NCI-H446 treated with DMSO at 0.1 percent for 48 hours (cell line): ENCODE results near the gene HOXA1.

Experiments
- DNase-seq: peaks from one replicate; lab custom pipeline; 2025; lab: John Stamatoyannopoulos, UW

HOXA1 gene

DNA sequence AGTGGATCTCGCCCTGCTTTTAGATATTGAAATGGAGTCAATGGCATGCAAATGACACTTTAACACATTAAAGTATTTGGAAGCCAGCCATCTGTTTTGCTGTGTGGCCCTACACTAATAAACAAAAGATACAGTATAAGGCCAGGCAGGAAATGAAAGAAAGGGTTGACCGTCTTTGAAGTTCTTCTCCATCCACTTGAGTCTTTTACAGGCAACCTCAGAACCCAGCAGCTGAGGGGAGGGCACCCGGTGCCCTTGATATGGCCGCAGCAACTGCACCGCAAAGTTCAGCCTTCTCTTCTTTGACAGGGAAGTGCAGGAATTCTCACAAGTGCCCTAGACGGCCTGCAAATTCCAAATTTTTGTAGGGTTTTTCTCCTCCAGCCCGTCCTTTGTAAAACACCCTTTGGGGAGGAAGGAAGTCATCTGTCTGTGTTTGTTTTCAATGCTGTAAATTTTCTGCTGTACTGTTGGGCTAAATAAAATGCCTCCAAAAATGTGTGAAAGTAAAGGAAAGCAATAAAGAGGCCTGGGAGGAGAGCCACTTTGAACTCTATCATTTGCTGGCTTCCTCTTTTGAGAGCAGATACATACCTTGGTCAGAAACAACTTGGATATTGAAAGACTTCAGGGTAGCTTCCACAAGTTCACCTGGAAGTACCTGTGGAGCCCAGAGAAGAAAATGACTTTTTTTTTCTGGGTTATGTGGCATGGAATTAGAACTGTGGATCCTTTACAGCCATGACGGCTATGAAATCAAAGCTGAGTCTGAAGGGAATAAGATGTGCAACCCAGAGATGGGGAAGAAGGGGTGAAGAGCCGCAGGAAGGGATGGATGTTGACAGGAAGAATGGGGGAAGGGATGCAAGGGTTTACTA, 3.6 kb downstream of the HOXA1 start:
- DNase-seq = no peak

DNA sequence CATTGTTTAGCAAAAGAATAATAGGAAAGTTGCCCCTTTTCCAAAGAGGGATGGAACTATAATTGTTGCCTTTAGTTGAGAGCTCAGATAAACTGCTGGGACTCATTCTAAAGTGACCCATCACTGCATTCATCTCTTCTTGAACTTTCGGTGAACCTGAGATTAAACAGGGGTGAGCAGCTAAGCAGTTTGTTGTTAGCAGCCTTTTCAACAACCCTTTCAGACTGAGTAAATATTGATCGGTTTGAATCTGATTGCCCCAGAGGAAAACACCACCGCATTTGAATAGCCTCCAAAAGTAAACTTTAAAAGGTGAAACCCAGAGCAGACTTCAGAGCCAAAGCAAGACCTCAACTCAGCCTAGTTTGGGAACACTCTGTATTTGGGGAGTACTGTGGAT, 4.7 kb downstream of the HOXA1 start:
- DNase-seq = no peak

DNA sequence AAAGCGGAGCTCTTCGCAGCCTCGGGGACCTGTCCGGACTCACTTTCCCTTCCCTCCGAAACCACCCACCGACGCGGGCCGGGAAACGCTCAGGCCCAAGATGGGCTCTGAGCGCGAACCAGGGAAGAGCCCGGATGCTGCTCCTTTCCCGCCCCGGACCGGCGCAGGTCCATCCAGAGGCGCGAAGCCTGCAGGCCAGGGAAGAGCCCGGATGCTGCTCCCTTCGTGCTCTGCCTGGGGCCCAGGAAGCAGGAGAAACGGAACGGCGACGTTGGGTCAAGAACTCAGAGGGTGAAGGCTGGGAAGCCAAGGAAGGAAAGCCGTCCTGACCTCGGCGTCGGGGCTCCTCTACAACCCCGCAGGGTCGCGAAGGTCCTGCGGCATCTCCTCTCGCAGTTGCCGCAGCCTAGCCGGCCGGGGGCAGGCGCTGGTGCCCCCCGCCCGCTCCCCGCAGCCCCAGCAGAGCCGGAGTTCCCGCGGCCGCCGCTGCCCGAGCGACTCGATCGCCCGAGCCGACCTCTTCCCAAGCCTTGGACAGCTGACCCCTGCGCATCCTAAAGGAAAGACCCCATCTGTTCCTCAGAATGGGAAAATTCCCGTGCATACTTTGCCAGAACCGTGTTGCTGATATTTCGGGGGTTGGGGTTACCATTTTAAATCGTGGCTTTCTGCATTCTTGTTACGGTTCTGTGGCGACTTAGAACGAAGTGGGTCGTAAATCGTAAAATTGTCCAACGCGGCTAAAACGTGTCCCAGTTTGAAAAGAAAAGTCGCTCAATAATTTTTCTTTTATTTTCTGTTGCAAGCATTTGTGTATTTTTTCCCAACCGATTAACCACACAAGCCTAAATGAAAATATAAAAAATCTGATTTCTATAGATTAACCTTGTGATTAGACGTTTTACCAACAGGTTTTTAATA, 7.5 kb downstream of the HOXA1 start:
- no peak for DNase-seq

DNA sequence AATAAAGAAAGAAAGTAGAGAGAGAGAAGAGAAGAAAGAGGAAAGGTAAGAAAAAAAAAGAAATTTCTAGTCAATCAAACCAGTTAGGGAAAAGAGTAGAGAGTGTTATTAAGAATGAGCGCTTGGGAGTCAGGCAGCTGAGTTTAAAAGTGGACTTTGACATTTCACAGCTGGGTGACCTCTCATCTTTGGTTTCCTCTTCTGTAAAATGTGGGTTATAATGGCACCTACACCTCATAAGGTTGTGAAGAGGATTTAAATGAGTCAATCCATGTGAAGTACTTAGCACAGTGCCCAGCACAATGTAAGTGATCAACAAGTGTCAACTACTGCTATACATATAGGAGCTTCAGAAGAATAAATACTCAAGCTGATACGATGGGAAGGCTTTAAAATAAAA, 12.2 kb downstream of the HOXA1 start:
- DNase-seq = no peak

DNA sequence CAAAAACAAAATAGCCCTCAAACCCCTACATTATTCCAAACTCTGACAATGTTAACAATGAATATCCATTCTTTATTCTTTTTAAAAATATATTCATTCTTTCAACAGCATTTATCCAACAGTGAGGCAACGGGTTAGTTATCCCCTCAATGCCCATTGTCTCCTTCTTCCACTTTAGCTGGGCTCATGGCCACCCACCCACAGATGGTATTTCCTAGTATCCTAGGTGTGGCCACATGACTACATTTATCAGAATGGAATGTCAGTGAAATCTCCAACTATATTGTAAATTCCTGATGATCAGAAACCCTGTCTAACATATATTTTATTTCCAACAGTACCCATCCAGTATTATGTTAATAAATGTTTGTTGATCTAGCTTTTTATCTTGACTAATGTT, 13.6 kb downstream of the HOXA1 start:
- DNase-seq = no peak

DNA sequence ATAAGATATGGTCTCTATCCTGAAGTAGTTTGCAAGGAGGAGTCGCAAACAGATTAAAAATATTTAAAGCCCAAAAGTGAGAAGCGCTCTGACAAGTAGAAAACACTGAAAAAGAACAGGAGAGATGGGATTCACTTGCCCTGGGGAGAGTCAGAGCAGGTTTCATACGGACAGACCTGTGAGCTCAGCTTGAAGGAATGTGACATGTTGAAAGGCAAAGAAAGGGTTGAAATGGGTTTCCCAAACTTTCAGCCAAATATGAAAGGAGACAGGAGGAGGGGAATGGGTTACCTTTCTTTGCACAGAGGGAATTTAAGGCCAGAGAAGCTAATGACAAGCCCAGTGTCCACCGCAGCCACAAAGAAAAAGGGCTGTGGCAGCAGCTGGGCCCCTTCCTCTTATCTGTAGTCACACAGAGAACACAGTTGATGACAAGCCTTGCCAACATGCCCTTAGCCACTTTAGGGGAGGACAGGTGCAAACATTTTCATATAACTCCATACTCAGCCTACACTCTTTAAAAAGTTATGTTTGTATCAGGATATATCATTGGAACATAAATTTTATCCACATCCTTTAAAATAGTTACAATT, 14.9 kb downstream of the HOXA1 start:
- DNase-seq = no peak

DNA sequence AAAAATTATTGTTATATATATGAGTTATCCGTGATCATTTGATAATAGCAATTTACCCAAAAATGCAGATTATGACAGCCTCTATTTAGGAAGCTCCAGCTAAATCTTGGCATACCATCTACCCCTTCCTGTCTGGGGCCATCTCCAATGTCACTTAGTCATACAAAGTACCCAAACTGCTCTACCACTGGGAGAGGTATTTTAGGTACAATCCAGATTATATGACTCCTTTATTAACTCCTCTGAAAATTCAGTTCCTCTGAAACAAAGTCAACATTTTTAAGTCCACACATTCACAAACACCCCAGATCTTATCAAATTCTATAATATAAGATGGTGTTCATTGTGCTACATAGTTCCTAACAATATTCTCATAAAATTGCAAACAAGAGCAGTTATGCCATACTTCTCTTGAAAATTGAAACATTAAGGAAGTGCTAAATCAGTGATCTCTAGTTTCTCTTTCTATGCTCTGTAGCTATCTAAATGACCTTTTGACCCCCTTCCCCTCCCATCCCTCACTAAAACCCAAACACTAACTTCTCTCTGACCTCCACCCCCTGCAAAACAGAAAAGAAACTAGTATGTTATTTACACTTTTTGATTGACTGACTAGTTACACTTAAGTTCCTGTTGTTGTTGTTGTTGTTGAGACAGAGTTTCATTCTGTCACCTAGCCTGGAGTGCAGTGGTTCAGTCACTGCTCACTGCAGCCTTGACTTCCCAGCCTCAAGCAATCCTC, 16.4 kb downstream of the HOXA1 start:
- no peak for DNase-seq

DNA sequence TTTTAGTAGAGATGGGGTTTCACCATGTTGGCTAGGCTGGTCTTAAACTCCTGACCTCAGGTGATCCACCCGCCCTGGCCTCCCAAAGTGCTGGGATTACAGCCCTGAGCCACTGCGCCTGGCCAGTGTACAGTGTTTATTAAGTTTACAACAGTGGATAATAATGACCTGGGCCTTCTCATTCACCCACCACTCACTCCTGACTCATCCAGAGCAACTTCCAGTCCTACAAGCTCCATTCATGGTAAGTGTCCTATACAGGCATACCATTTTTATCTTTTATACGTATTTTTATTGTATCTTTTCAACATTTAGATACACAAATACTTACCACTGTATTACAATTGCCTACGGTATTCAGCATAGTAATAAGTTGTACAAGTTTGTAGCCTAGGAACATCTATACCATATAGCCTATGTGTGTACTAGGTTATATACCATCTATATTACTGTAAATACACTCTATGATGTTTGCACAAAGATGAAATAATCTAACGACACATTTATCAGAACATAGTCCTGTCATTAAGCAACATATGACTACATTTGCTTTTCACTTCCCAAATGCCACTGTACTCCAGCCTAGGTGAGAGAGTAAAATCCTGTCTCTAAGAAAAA, 17.1 kb downstream of the HOXA1 start:
- no peak for DNase-seq

DNA sequence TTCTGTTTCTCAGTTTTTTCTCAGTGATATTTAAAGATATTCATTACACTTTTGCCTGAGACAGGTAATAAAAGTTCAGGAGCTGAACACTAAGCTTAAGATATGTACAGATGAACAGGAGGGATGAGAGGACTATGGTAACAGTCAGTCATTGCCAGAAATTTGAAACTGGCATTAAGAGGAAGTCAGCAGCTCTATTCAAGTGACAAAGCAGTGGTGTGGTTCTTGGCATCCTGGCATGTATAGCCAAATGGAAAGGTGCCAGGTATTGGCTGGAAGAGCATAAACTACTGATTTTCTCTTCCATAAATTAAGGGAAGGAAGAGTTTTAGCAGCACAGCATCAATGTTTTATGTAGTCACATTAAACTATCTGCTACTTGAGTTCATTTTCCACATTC, 22.7 kb downstream of the HOXA1 start:
- peak; percentile 66 for DNase-seq

DNA sequence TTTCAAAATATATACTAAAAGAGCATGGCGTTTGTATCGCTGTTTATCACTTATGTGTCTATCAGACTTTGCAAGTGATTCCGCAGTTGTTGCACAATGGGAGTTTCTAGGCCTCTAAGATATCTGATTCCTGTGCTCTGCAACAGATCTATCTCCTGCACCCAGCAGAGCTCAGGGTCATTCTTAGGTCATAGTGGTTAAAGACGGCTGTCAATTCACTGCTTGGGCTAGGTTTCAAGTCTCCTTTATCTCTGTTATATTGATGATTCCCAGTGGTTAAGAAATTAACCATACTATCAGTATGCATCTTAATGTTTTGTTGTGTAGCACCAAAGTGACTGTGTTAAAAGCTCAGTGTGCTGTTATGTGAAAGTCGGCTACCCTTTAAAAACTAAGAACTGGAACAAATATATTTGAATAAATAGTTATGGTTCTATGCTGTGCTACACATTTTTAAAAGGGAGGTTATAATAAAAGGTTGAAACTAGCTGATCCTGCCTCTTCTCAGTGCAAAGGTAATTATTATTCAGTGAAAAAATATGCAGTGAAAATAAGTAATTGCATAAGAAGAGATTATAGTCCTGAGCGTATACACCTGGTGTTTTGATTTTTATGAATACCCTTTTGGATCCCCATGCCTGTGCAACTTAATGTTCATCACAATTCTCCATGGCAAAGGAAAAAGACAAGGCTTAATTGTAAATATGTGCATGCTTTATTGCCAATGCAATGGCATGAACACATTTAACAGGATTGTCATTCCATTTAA, 24.0 kb downstream of the HOXA1 start:
- DNase-seq = no peak

DNA sequence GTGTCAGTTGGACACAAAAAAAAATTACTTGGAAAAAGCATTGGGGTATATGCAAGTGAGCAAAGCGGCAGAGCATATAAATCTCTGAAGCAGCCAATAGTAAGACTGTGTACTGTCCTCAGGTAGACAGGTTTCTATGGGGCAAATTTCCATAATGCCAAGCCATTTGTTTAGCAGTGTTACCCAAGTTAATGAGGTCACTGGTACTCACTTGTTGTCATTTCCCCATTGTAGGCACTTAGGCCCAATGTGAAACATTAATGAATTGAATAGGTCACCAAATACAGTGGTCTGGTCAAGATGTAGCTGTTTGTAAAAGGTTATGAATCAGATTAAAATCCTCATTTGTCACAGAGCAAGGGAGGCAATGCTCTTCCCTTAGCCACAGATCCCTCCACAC, 27.5 kb downstream of the HOXA1 start:
- no peak for DNase-seq

DNA sequence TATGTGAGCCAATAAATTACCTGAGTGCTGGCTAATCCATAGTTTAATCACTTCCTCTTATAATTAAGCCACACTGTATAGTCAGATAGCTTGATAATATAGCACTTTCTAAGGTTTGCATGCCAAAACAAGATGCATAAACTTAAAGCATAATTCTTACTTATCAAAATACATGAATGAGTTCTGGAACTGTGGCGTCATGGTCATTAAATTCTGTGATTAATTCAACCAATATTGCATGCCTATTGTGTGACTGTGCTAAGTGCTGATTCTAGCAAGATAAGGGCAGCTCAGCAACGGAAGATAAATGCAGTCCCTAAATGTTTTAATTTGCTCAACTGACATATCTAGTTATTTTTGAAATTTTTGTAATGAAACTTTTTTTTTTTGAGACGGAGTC, 29.7 kb downstream of the HOXA1 start:
- DNase-seq = no peak

DNA sequence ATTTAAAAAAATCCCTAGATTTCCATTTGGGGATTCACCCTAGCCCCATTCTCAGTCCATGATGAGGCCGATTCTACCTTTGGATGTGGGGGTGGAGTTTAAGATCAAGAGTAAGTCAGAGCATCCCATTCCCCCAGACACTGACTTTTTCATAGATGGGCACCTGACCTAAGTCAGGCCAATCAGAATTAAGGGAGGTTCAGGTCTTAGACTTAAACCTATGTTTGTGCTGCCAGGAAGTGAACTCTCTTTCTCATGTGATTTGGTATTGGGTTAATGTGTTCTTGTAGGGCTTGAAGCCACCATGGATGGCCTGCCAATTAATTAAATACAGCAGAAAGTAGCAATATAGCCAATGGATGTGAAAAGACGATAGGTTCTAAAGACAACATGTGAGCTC, 30.1 kb downstream of the HOXA1 start:
- no peak for DNase-seq

DNA sequence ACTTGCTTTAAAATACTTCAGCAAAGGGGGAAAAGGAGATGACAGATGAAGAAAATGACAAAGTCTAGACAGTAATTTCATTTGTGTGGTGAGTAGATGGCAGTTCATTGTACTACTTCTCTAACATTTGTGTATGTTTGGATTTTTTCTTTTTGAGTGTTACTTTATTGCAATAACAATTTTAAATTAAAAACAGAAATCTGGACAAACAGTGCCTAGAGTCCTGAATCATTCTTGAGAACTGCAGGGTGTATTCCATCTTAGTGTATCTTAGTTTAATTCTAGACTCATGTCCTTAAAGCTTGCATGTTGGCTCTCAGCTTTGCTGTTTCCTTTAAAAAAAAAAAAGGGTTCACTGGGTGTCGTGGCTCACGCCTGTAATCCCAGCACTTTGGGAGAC, 31.1 kb downstream of the HOXA1 start:
- DNase-seq = no peak

DNA sequence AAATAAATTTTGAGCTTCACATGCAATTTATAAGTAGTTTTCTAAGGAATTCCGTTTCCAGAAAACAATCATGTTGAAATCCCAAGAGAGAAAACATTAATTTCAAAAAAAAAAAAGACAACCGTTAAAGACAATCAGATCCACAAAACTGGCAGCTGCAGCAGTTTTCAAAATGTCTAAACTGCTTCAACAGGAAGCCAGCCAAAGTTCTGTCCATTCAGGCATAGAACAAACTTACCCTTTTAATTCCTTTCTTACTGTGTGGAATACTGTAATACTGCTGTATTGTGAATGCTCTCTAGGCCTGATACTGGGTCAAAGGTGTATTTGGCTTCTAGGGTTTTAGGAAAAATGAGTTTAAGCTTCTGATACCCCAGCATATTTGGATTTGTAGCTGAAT, 31.6 kb downstream of the HOXA1 start:
- peak; percentile 47 for DNase-seq

DNA sequence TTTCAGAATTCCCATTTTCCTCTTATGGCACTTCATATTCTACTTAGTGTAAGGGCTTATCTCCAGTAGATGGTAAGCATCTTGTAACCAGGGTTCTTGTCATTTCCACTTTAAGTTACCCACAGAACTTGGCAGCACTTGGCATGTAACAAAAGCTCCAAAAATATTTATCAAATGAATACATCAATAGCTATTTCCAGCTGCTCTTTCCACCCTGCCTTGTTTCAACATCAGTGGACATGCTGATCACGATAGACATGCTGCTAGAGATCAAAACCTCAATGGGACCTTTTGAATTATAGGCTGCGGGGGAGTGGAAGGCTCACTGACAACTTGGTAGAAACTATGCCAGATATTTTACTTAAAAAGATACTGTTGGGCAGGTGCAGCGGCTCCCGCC, 32.9 kb downstream of the HOXA1 start:
- DNase-seq = no peak

DNA sequence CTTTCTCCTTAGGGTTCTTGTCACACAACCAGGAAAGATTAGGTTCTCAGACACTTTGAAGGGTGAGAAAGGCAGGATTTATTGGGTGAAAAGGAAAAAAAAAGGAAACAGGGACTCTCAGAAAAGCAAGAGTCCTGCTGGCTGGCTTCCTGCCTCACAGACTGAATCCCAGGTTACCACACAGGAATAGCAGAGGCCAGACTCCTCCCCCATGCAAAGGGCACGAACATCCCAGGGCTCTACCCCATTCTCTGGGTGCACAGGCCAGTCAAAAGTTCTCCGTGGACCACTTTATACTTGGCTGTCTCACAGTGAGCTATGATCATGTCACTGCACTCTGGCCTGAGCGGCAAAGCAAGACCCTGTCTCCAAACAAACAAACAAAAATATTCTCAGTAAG, 42.6 kb downstream of the HOXA1 start:
- DNase-seq = no peak

DNA sequence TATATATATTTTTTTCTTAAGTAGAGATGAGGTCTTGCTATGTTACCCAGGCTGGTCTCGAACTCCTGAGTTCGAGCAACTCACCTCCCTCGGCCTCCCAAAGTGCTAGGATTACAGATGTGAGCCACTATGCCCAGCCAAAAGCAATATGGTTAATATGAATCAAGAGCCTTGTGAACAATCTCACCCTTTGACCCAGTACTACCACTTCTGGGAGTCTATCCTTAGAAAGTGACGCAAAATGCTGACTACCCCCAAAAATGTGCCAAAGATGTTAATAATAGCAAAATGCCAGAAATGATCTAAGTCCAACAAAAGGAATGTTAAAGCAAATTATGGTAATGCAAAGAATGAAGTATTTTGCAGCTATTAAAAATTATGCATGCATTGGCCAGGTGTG, 44.3 kb downstream of the HOXA1 start:
- no peak for DNase-seq

DNA sequence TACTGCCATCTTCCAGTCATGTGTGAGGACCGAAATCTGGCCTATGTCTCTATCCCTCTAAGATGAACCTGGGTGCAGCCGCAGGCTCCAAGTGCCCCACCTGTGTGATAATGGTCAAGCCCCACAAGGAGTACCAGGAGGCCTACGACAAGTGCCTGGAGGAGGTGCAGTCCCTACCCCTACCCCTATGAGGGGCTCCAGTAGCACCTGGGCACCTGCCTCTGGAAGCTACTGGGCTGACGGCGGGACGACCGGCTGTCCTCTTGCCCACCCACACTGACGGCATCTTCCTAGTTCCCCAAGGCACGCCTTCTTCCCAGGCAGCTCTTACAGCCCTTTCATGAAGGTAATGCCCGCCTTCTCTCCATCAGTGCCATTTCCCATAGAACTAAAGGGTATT, 47.4 kb downstream of the HOXA1 start:
- no peak for DNase-seq

DNA sequence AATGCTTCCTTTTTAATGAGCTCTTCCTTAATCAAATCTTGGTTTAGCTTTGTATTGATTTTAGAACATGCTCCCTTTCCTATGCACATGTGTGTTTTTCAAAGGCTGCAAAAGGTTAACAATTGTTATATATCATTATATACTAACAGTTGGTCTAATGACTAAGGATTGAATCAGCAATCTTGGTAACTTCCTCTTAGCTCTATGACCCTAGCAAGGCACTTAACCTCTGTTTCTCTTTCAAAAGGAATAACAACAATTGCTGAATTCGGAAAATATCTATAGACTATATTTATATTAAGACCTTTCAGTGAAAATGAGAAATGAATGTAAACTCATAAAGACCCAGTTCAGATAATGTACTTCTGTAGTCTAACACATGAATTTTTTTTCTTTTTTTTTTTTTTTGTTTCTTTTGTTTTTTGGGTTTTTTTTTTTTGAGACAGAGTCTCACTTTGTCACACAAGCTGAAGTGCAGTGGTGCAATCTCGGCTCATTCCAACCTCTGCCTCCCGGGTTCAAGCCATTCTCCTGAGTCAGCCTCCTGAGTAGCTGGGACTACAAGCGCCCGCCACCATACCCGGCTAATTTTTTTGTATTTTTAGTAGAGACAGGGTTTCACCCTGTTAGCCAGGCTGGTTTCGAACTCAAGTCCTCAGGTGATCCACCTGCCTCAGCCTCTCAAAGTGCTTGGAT, 48.8 kb downstream of the HOXA1 start:
- DNase-seq = no peak
